AG09319 (cell line): ENCODE results near the gene ATG10.
"Not testable (repeated sequence)": the region's sequence is repeated elsewhere in the genome, so short reads cannot be mapped to it uniquely, and the experiment has no call there.

Experiments used
- DNase-seq: peaks from one replicate; pipeline ENCODE4 v3.0.0-alpha.2; 2010; ENCODE audit warnings: low read depth; ENCODE audit errors: extremely low read depth
- TF ChIP-seq, protein P1 (sequence below): IDR thresholded peaks from 2 replicates; pipeline ENCODE4 v1.5.1; 2011; ENCODE audit warnings: low read depth, mild to moderate bottlenecking, inconsistent platforms, low read length, moderate library complexity

The ATG10 gene

DNA sequence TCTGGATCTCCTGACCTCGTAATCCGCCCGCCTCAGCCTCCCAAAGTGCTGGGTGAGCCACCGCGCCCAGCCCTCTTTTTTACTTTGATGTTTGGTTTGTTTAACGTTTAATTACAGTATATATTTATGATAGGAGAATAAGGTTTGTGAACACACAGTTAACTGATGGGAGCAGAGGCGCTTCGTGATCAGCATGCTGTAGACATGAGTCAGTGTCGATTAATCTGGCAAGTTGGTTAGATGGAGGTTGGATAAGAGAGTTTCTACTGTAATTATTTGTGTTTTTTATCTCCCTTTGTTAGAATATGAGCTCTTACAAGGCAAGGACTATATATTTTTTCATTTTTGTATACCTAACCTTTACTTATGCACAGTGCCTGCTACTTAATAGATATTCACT lies 14.3 kb downstream of the ATG10 start:
- TF ChIP-seq, protein P1, sequence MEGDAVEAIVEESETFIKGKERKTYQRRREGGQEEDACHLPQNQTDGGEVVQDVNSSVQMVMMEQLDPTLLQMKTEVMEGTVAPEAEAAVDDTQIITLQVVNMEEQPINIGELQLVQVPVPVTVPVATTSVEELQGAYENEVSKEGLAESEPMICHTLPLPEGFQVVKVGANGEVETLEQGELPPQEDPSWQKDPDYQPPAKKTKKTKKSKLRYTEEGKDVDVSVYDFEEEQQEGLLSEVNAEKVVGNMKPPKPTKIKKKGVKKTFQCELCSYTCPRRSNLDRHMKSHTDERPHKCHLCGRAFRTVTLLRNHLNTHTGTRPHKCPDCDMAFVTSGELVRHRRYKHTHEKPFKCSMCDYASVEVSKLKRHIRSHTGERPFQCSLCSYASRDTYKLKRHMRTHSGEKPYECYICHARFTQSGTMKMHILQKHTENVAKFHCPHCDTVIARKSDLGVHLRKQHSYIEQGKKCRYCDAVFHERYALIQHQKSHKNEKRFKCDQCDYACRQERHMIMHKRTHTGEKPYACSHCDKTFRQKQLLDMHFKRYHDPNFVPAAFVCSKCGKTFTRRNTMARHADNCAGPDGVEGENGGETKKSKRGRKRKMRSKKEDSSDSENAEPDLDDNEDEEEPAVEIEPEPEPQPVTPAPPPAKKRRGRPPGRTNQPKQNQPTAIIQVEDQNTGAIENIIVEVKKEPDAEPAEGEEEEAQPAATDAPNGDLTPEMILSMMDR: no peak
- DNase-seq: no peak

GRCh38 chr5:81989204-81989603 lies 17.4 kb downstream of the ATG10 start:
- no peak for DNase-seq
- TF ChIP-seq, protein P1: no peak

- TF ChIP-seq, protein P1: no peak
- no peak for DNase-seq
Measured at GRCh38 chr5:81994679-81995078, 22.9 kb downstream of the ATG10 start.

- no peak for DNase-seq
Measured at GRCh38 chr5:81995407-81995806, 23.6 kb downstream of the ATG10 start.

GRCh38 chr5:82004511-82004910 lies 32.7 kb downstream of the ATG10 start:
- DNase-seq: no peak
- TF ChIP-seq, protein P1: no peak

More at GRCh38 chr5:81995407-81995806, 23.6 kb downstream of the ATG10 start:
- TF ChIP-seq, protein P1: no peak

GRCh38 chr5:82009869-82010268 lies 38.0 kb downstream of the ATG10 start:
- not testable (repeated sequence) for DNase-seq

DNA sequence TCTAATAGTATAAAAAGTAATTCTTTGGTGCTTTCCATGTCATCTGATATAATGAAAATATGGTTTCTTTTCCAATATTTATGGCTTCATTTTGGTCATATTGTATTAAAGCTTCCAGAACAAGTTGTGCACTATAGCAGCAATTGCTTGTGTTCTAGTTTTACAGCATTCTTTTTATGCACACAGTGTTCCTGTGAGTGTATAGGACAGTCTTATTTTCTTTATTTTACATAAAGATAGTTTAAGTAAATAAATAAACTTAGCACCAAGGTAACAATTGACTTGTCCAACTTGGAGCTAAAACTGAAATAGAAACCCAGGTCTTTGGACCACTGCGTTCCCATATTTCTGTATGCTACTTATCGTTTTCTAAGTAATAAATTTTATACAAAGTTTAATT lies 38.9 kb downstream of the ATG10 start:
- no peak for DNase-seq

DNA sequence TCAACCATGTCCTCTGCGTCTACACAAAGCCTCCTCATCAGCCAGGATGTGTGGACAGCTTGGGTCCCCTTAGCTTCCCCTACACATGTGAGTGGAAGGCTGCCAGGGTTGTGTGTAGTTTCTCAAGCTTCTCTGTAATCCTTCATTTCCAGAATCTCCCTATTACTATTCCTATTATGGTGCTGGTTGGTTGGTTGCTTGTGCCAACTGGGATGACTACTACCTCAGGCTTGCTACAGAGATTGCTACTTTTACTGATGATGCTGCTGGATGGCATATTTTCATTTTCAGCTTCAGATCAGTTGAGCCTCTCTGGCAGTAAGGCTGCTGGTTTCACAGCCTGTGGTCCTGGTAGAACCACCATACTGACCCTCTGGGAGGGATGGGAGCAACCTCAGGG lies 39.9 kb downstream of the ATG10 start:
- TF ChIP-seq, protein P1: no peak
- no peak for DNase-seq

More for the DNA sequence above, 38.9 kb downstream of the ATG10 start:
- TF ChIP-seq, protein P1: no peak

DNA sequence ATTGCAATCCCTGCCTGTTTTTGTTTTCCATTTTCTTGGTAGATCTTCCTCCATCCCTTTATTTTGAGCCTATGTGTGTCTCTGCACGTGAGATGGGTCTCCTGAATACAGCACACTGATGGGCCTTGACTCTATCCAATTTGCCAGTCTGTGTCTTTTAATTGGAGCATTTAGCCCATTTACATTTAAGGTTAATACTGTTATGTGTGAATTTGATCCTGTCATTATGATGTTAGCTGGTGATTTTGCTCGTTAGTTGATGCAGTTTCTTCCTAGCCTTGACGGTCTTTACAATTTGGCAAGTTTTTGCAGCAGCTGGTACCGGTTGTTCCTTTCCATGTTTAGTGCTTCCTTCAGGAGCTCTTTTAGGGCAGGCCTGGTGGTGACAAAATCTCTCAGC lies 42.8 kb downstream of the ATG10 start:
- not testable (repeated sequence) for DNase-seq
